ENCODE data around the gene CHST4. TPM values are rescaled to one million over a fixed set of nuclear protein-coding genes. Genes with fewer than 3 reads are reported as not detected.

CHST4 gene
- total and polyA plus RNA-seq, 9 of the 15 experiments (the other 6 are each of a cell fraction or from before 2014, with no cell fraction given): 0.07 TPM; not detected in 8

GRCh38 chr16:71528257-71528656 lies 2.0 kb downstream of the CHST4 start:
- Histone ChIP-seq H3K27me3 (ENCODE audit: control insufficient read depth in 2 of 2, insufficient read depth in 2 of 2, low read length in 2 of 2) (peaks cover 26 to 48% of the 10 kb centered on the region in 2 experiments), H3K27ac (ENCODE audit: extremely low read depth, low read depth, low read length) (no peak overlapping the region), H3K4me1 (replicated peaks in 1 of 2; ENCODE audit: control insufficient read depth in 2 of 2, insufficient read depth in 2 of 2, low read length in 2 of 2) (no peaks in the 10 kb centered on the region), H4K20me1 (replicated peaks; ENCODE audit: control insufficient read depth, insufficient read depth, low read length) (no peaks in the 10 kb centered on the region), H2AFZ (ENCODE audit: low read depth, low read length) (no peak overlapping the region), H3K4me2 (ENCODE audit: insufficient read depth, low read length) (no peak overlapping the region), H3K36me3 (ENCODE audit: control insufficient read depth, insufficient read depth, low read length) (no peaks in the 10 kb centered on the region), H3K9ac (ENCODE audit: insufficient read depth in 1 of 2, low read depth in 2 of 2, low read length in 2 of 2) (no peak overlapping the region), H3K79me2 (ENCODE audit: control insufficient read depth, insufficient read depth, low read length) (no peaks in the 10 kb centered on the region), H3K9me3 (replicated peaks; ENCODE audit: control insufficient read depth, insufficient read depth, low read depth, low read length) (no peaks in the 10 kb centered on the region), H3K4me3 (no peak overlapping the region), H3K9me1 (ENCODE audit: control insufficient read depth, insufficient read depth, low read length) (no peaks in the 10 kb centered on the region)
- no peak for FAIRE-seq
- WGBS (ENCODE audit: insufficient coverage, low coverage, missing lambda C conversion rate): 0% methylated on average over 1 of the region's 1 CpG
- no peak for DNase-seq (ENCODE audit: extremely low read depth in 1 of 4, low spot score in 3 of 4)
- no peak for TF ChIP-seq ZSCAN32 (CRISPR knock-in tag; IDR thresholded peaks at IDR 0.05)
- no peak for TF ChIP-seq RBM17 (IDR thresholded peaks at IDR 0.05; ENCODE audit: borderline replicate concordance, low read depth, low read length)
- TF ChIP-seq FOXJ2 (tag; IDR thresholded peaks at IDR 0.05): no peak
- no peak for TF ChIP-seq SRSF1 (IDR thresholded peaks at IDR 0.05; ENCODE audit: low read depth, low read length)
- no peak for TF ChIP-seq CAMTA2 (CRISPR knock-in tag; conservative IDR thresholded peaks at IDR 0.05)
- 0 out of 2 replicates have a peak, but pooled peaks have one; percentile 54 for TF ChIP-seq ZKSCAN1 (IDR thresholded peaks at IDR 0.05; ENCODE audit: low read depth, low read length)
- TF ChIP-seq ILK (tag; IDR thresholded peaks at IDR 0.05; ENCODE audit: borderline replicate concordance, low read depth): no peak
- no peak for TF ChIP-seq HOXB6 (CRISPR knock-in tag; IDR thresholded peaks at IDR 0.05; ENCODE audit: borderline replicate concordance)
- no peak for TF ChIP-seq ZNF354B (CRISPR knock-in tag; IDR thresholded peaks at IDR 0.05)
- BruUV-seq (replicated peaks): no TSS peak
- CTCF ChIA-PET (ENCODE audit: low intra/inter-chr PET ratio): no interaction called here
- POLR2A ChIA-PET: no interaction called here
- in situ Hi-C loops (cut with MboI): no loop called here
- ATAC-seq: no peak
- intact Hi-C loops (cut with micrococcal nuclease): no loop called here

Measured in K562 (cell line).